Hepatocyte (in vitro differentiated cells): ENCODE results near the gene MREG. TPM values are rescaled to one million over a fixed set of nuclear protein-coding genes. Genes with fewer than 3 reads are reported as not detected.
A peak's percentile ranks its signal among the peaks of the same experiment; 100 is the strongest.

Experiments used
- DNase-seq: peaks from one replicate; pipeline ENCODE4 v3.0.0-alpha.2; 2016; ENCODE audit warnings: low spot score
- H2AFZ ChIP-seq: fragments of 200-600 bp; sonication (generic); 2 replicates; pipeline ENCODE4 v1.6.0; 2016; ENCODE audit warnings: antibody characterized with exemption, mild to moderate bottlenecking
- H3K27ac ChIP-seq: fragments of 200-600 bp; sonication (generic); 2 replicates; pipeline ENCODE4 v1.5.1; 2016; ENCODE audit warnings: mild to moderate bottlenecking
- H3K27me3 ChIP-seq: fragments of 200-600 bp; sonication (generic); 2 replicates; pipeline ENCODE4 v1.6.1; 2016
- H3K36me3 ChIP-seq: fragments of 200-600 bp; sonication (generic); replicated peaks from 2 replicates; pipeline ENCODE4 v1.5.1; 2016; ENCODE audit warnings: low read depth; ENCODE audit not compliant: insufficient read depth
- H3K4me1 ChIP-seq: fragments of 200-600 bp; sonication (generic); 2 replicates; pipeline ENCODE4 v1.5.1; 2016; ENCODE audit warnings: mild to moderate bottlenecking, moderate library complexity; ENCODE audit not compliant: insufficient read depth
- H3K4me2 ChIP-seq: fragments of 200-600 bp; sonication (generic); 2 replicates; pipeline ENCODE4 v1.6.0; 2016
- H3K4me3 ChIP-seq: fragments of 200-600 bp; sonication (generic); 2 replicates; pipeline ENCODE4 v1.5.1; 2016; ENCODE audit warnings: mild to moderate bottlenecking
- H3K79me2 ChIP-seq: fragments of 200-600 bp; sonication (generic); 2 replicates; pipeline ENCODE4 v1.6.0; 2017; ENCODE audit warnings: mild to moderate bottlenecking
- H3K9me2 ChIP-seq: fragments of 200-600 bp; sonication (generic); replicated peaks from 2 replicates; pipeline ENCODE4 v1.6.0; 2017; ENCODE audit warnings: mild to moderate bottlenecking; ENCODE audit not compliant: insufficient read depth
- H3K9me3 ChIP-seq: fragments of 200-600 bp; sonication (generic); 2 replicates; pipeline ENCODE4 v1.5.1; 2016; ENCODE audit warnings: low read depth, mild to moderate bottlenecking
- H4K20me1 ChIP-seq: fragments of 200-600 bp; sonication (generic); 2 replicates; pipeline ENCODE4 v1.6.0; 2016; ENCODE audit warnings: mild to moderate bottlenecking; ENCODE audit not compliant: insufficient read depth, poor library complexity, severe bottlenecking
- EZH2 ChIP-seq: fragments of 200-600 bp; sonication (generic); IDR thresholded peaks from 2 replicates; pipeline ENCODE4 v1.6.1; 2016; ENCODE audit warnings: antibody characterized with exemption, mild to moderate bottlenecking, borderline replicate concordance
- EZH2phosphoT487 ChIP-seq: fragments of 200-600 bp; sonication (generic); IDR thresholded peaks from one replicate; pipeline ENCODE4 v1.6.1; 2018; ENCODE audit warnings: antibody characterized with exemption, mild to moderate bottlenecking, low read depth, moderate library complexity; ENCODE audit not compliant: unreplicated experiment, severe bottlenecking
- WGBS: methylation state at CpG from one replicate; pipeline ENCODE4 v1.1.6; 2016; ENCODE audit warnings: low lambda C conversion rate; ENCODE audit errors: missing lambda C conversion rate; 5-methylcytosine and 5-hydroxymethylcytosine counted together
- polyA plus RNA-seq: library from polyadenylated mRNA; unstranded; fragments of >200 nt; fragmentation: Nextera tagmentation; extraction: Ambion mirVana; gene quantifications from 2 replicates; pipeline ENCODE4 v1.2.1, GENCODE V29; 2016
- total RNA-seq: library from RNA; depleted of rRNA; stranded (reverse); fragments of >200 nt; gene quantifications from 2 replicates; pipeline ENCODE4 v1.2.3, GENCODE V29; 2014
- TF ChIP-seq, protein P1 (sequence below): fragments of 200-600 bp; sonication (generic); IDR thresholded peaks from 2 replicates; pipeline ENCODE4 v1.5.1; 2016; ENCODE audit warnings: antibody characterized with exemption, mild to moderate bottlenecking; ENCODE audit not compliant: poor library complexity

MREG gene
- total and polyA plus RNA-seq, 2 experiments from 2014 or later = 5.6 to 12.9 TPM

DNA sequence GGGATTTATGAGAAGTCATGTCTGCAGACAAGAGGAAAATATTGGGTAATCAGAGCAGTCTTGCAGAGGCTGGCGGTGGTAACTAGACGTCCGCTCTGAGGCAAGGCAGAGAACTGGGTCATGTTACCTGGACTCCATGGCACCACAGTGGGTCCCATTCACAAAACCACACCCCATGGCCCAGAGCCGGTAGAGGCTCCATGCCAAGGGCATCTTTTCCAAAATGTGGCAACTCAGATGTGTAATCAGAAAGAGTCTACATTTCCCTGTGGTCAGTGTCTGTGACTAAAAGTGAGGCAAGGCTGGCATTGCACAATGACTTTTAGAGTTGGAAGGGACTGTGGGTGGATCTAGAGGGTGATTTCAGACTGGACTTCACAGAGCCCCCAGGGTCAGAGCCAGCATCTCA lies 113.1 kb downstream of the MREG start:
- TF ChIP-seq EZH2 (no peak), EZH2phosphoT487 (no peak)
- TF ChIP-seq, protein P1, sequence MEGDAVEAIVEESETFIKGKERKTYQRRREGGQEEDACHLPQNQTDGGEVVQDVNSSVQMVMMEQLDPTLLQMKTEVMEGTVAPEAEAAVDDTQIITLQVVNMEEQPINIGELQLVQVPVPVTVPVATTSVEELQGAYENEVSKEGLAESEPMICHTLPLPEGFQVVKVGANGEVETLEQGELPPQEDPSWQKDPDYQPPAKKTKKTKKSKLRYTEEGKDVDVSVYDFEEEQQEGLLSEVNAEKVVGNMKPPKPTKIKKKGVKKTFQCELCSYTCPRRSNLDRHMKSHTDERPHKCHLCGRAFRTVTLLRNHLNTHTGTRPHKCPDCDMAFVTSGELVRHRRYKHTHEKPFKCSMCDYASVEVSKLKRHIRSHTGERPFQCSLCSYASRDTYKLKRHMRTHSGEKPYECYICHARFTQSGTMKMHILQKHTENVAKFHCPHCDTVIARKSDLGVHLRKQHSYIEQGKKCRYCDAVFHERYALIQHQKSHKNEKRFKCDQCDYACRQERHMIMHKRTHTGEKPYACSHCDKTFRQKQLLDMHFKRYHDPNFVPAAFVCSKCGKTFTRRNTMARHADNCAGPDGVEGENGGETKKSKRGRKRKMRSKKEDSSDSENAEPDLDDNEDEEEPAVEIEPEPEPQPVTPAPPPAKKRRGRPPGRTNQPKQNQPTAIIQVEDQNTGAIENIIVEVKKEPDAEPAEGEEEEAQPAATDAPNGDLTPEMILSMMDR = no peak
- Histone ChIP-seq H3K4me3 (no peak overlapping the region), H3K27ac (no peak overlapping the region), H3K9me3 (no peaks in the 10 kb centered on the region), H3K27me3 (no peaks in the 10 kb centered on the region), H3K4me1 (no peaks in the 10 kb centered on the region), H2AFZ (no peak overlapping the region), H3K9me2 (no peaks in the 10 kb centered on the region), H3K79me2 (no peaks in the 10 kb centered on the region), H4K20me1 (no peaks in the 10 kb centered on the region), H3K4me2 (no peak overlapping the region), H3K36me3 (no peaks in the 10 kb centered on the region)
- WGBS = 80% methylated on average over 4 of the region's 4 CpGs
- DNase-seq = peak; percentile 33

DNA sequence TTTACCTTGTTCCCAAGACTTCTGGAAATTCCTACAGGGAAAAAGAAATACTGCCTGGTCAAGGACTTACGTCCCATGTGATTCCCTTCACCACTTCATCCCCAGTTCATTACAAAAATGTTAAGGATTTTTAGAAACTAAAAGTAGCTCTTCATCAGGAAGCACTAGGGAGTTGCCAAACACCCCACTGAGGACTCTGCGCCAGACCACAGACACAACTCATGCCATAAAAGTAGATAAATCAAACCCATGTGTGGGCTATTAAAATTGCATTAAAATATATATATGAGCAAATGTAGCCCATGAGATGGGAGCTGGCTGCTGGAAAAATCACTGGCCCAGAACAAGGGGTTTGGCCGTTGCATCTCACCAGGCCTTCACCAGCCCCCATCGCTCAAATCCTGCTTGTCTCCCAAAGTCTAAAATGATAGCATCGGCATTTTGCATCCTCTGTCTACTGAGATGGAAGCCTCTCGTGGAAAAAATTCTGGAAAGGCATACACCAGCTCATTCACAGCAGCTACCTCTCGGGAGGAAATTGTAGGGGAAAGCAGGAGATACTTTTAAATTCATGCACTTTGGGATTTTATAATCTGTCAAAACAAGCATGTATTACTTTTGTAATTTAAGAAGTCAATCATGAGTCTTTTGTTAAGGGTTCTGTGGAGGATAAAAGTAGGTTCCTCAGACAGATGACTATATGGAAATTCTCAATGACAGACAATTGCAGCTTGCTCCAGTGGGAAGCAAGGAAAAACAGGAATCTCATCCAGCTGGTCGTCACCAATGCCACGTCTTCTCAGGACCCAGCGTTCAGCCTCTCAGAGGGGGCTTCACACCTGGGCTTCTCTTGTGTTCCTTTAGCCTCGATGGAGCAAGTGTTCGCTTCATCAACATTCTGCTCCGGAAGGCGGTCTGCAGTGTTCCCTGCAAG lies 113.9 kb downstream of the MREG start:
- Histone ChIP-seq H2AFZ (no peak overlapping the region), H3K4me1 (no peaks in the 10 kb centered on the region), H3K4me2 (no peak overlapping the region), H4K20me1 (no peaks in the 10 kb centered on the region), H3K9me2 (no peaks in the 10 kb centered on the region), H3K27me3 (no peaks in the 10 kb centered on the region), H3K79me2 (no peaks in the 10 kb centered on the region), H3K27ac (no peak overlapping the region), H3K4me3 (no peak overlapping the region), H3K9me3 (no peaks in the 10 kb centered on the region), H3K36me3 (no peaks in the 10 kb centered on the region)
- WGBS = 92% methylated on average over 14 of the region's 14 CpGs
- TF ChIP-seq EZH2phosphoT487 (no peak), EZH2 (no peak)
- TF ChIP-seq, protein P1 = no peak
- DNase-seq = no peak

DNA sequence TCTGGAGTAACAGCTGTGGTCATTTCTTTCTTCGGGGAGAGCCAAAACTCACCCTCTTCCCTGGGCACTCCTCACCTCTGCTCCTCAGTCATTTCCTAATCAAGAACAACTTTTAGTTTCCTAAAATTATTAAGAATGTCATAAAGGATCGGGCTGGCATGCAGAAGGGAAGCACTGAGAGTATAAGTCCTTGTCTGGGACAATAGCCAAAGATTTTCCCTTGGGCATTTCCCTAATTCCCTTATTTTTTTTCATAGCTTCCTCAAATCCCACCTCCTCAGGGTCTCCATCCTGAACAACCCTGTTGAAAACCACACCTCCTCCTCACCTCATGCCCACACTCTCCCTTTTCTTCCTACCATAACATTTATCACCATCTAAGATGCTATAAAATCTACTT lies 115.0 kb downstream of the MREG start:
- Histone ChIP-seq H3K4me2 (no peak overlapping the region), H3K36me3 (no peaks in the 10 kb centered on the region), H3K4me1 (no peaks in the 10 kb centered on the region), H4K20me1 (no peaks in the 10 kb centered on the region), H3K27ac (no peak overlapping the region), H3K79me2 (no peaks in the 10 kb centered on the region), H2AFZ (no peak overlapping the region), H3K9me2 (no peaks in the 10 kb centered on the region), H3K9me3 (no peaks in the 10 kb centered on the region), H3K4me3 (no peak overlapping the region), H3K27me3 (no peaks in the 10 kb centered on the region)
- DNase-seq = no peak
- TF ChIP-seq, protein P1 = no peak
- TF ChIP-seq EZH2phosphoT487 = no peak
- TF ChIP-seq EZH2 = no peak
- 86% methylated on average over 2 of the region's 2 CpGs for WGBS
